Kidney (tissue), 14 donors: ENCODE results near the gene ANKRD9. TPM values are rescaled to one million over a fixed set of nuclear protein-coding genes. Genes with fewer than 3 reads are reported as not detected.

ENCODE experiments used
- DNase-seq, 5 donors: peaks; one replicate each; pipeline ENCODE4 v3.0.0-alpha.2; 2013 to 2020
- FAIRE-seq: peaks from 2 replicates; lab custom pipeline; 2012; peaks lifted over from hg19 to GRCh38; lab: Jason Lieb, UNC
- H3K27ac ChIP-seq, 2 donors: one replicate each; pipeline ENCODE4 v1.7.0; 2013; ENCODE audit warnings: low read depth in 2 of 2, low read length in 2 of 2, inconsistent platforms in 1 of 2
- H3K27me3 ChIP-seq: one replicate; pipeline ENCODE4 v1.7.1; 2013; ENCODE audit warnings: low read length, inconsistent platforms; ENCODE audit not compliant: control insufficient read depth, insufficient read depth
- H3K36me3 ChIP-seq, 3 donors: one replicate each; pipeline versions ENCODE4 v1.7.0 to v1.7.1; 2013; ENCODE audit warnings: low read length in 3 of 3, control low read depth in 1 of 3, inconsistent platforms in 1 of 3; ENCODE audit not compliant: insufficient read depth in 3 of 3, control insufficient read depth in 2 of 3
- H3K4me1 ChIP-seq, 3 donors: one replicate each; pipeline versions ENCODE4 v1.7.0 to v1.7.1; 2013; ENCODE audit warnings: low read length in 3 of 3, inconsistent platforms in 1 of 3, low read depth in 1 of 3; ENCODE audit not compliant: control insufficient read depth in 2 of 3, insufficient read depth in 2 of 3
- H3K4me3 ChIP-seq, 3 donors: one replicate each; pipeline versions ENCODE4 v1.7.0 to v1.8.1; 2013; ENCODE audit warnings: low read length in 3 of 3, control low read depth in 1 of 3, inconsistent platforms in 1 of 3
- H3K9ac ChIP-seq, 3 donors: one replicate each; pipeline versions ENCODE4 v1.7.0 to v1.7.1; 2013; ENCODE audit warnings: low read length in 3 of 3, control low read depth in 1 of 3, inconsistent platforms in 1 of 3
- H3K9me3 ChIP-seq, 3 donors: one replicate each; pipeline versions ENCODE4 v1.7.0 to v1.7.1; 2013; ENCODE audit warnings: low read length in 3 of 3, control low read depth in 1 of 3, inconsistent platforms in 1 of 3; ENCODE audit not compliant: control insufficient read depth in 2 of 3, insufficient read depth in 1 of 3
- CTCF ChIP-seq: IDR thresholded peaks from 3 replicates; pipeline ENCODE4 v1.5.1; 2012; ENCODE audit warnings: mild to moderate bottlenecking, moderate library complexity, borderline replicate concordance; ENCODE audit not compliant: insufficient read depth; ENCODE audit errors: extremely low read depth
- intact Hi-C: fragments of 100-400 bp; cut with DNase I; formaldehyde crosslinking; loops from one replicate; pipeline ENCODE4 v1.11.1; 2022
- polyA plus RNA-seq: library from polyadenylated mRNA; stranded (reverse); fragments of 350-450 nt; fragmentation: Illumina TruSeq; extraction: RNeasy Lipid Tissue Mini Kit (QIAGEN cat#74804); gene quantifications from one replicate; pipeline ENCODE4 v1.2.3, GENCODE V29; 2014; ENCODE audit warnings: low read depth, low replicate concordance; ENCODE audit not compliant: insufficient read depth
- total RNA-seq: library from RNA; stranded (reverse); fragmentation: NEBNext Ultra II Directional; extraction: Animal tissue kit (Norgen Biotek cat#: 25700); gene quantifications from one replicate; pipeline ENCODE4 v1.2.1, GENCODE V29; 2021
- donor health status: control.
- donor health status: control.
- donor health status: control.
- donor health status: control.
- donor health status: control.
- donor health status: DM: yes; HTN: yes; CAD: no.
- donor health status: Normal renal cell carcinoma (clear cell type).

Gene ANKRD9
- total and polyA plus RNA-seq, 2 donors from 2014 or later = 18.7 to 26.0 TPM

GRCh38 chr14:102464006-102464405 is 45.6 kb downstream of the ANKRD9 start:
- H3K4me1 ChIP-seq = no peaks in the 10 kb centered on the region
- DNase-seq = no peak
- intact Hi-C loops = no loop called here
- no peak overlapping the region for H3K4me3 ChIP-seq
- H3K36me3 ChIP-seq = peaks cover 0 to 16% (median 8%) of the 10 kb centered on the region in 3 donors
- no peak overlapping the region for H3K9ac ChIP-seq
- no peaks in the 10 kb centered on the region for H3K27me3 ChIP-seq
- no peak for TF ChIP-seq CTCF
- no peak overlapping the region for H3K27ac ChIP-seq
- H3K9me3 ChIP-seq = no peaks in the 10 kb centered on the region
- no peak for FAIRE-seq

GRCh38 chr14:102462391-102462790 is 47.2 kb downstream of the ANKRD9 start:
- intact Hi-C loops = no loop called here
- H3K36me3 ChIP-seq = peaks cover 0 to 17% (median 8%) of the 10 kb centered on the region in 3 donors
- H3K4me3 ChIP-seq = no peak overlapping the region
- H3K9me3 ChIP-seq = no peaks in the 10 kb centered on the region
- no peaks in the 10 kb centered on the region for H3K27me3 ChIP-seq
- H3K4me1 ChIP-seq = no peaks in the 10 kb centered on the region
- no peak overlapping the region for H3K9ac ChIP-seq
- H3K27ac ChIP-seq = no peak overlapping the region
- DNase-seq = no peak
- TF ChIP-seq CTCF = no peak
- no peak for FAIRE-seq

GRCh38 chr14:102461490-102462338 is 47.9 kb downstream of the ANKRD9 start:
- H3K4me1 ChIP-seq = no peaks in the 10 kb centered on the region
- intact Hi-C loops = no loop called here
- TF ChIP-seq CTCF = no peak
- peaks cover 0 to 17% (median 8%) of the 10 kb centered on the region in 3 donors for H3K36me3 ChIP-seq
- H3K9ac ChIP-seq = no peak overlapping the region
- H3K4me3 ChIP-seq = no peak overlapping the region
- H3K27ac ChIP-seq = no peak overlapping the region
- DNase-seq (no peak), FAIRE-seq (no peak)
- H3K27me3 ChIP-seq = no peaks in the 10 kb centered on the region
- no peaks in the 10 kb centered on the region for H3K9me3 ChIP-seq
